SK-N-SH treated with all-trans-retinoic acid at 6 μM for 48 hours (cell line): ENCODE data around the gene WBP2.

ENCODE experiments used
- ATAC-seq: fragments of 200-7000 bp; cut with Tn5 transposase; 3 replicates; pipeline ENCODE4 v1.9.1; 2020; ENCODE audit warnings: mild to moderate bottlenecking, moderate library complexity
- BACH2 ChIP-seq: fragments of 250-450 bp; sonication (Bioruptor Pico); IDR thresholded peaks from 2 replicates; pipeline ENCODE4 v1.9.0; 2021; ENCODE audit warnings: mild to moderate bottlenecking, borderline replicate concordance
- CSDC2 ChIP-seq: fragments of 250-450 bp; sonication (Bioruptor Pico); IDR thresholded peaks from 2 replicates; pipeline ENCODE4 v1.5.0; 2020; ENCODE audit warnings: mild to moderate bottlenecking, moderate library complexity
- ESRRG ChIP-seq: fragments of 250-450 bp; sonication (Bioruptor Pico); IDR thresholded peaks from 2 replicates; pipeline ENCODE4 v1.6.1; 2021; ENCODE audit warnings: mild to moderate bottlenecking
- GLIS3 ChIP-seq: fragments of 250-450 bp; sonication (Bioruptor Pico); IDR thresholded peaks from 2 replicates; pipeline ENCODE4 v1.5.0; 2020; ENCODE audit warnings: mild to moderate bottlenecking, moderate library complexity
- ISL1 ChIP-seq: fragments of 250-450 bp; sonication (Bioruptor Pico); IDR thresholded peaks from 2 replicates; pipeline ENCODE4 v2.1.2; 2022; ENCODE audit warnings: mild to moderate bottlenecking, moderate library complexity
- PPARA ChIP-seq: fragments of 250-450 bp; sonication (Bioruptor Pico); IDR thresholded peaks from 2 replicates; pipeline ENCODE4 v1.5.0; 2020; ENCODE audit warnings: mild to moderate bottlenecking, borderline replicate concordance
- RARB ChIP-seq: fragments of 250-450 bp; sonication (Bioruptor Pico); IDR thresholded peaks from 2 replicates; pipeline ENCODE4 v1.8.0; 2021; ENCODE audit warnings: mild to moderate bottlenecking, moderate library complexity
- SNAI2 ChIP-seq: fragments of 250-450 bp; sonication (Bioruptor Pico); IDR thresholded peaks from 2 replicates; pipeline ENCODE4 v1.5.0; 2020; ENCODE audit warnings: mild to moderate bottlenecking, moderate library complexity
- TCF4 ChIP-seq: fragments of 250-450 bp; sonication (Bioruptor Pico); IDR thresholded peaks from 2 replicates; pipeline ENCODE4 v1.8.0; 2021; ENCODE audit warnings: mild to moderate bottlenecking, moderate library complexity, borderline replicate concordance
- TOX ChIP-seq: fragments of 250-450 bp; sonication (Bioruptor Pico); IDR thresholded peaks from 2 replicates; pipeline ENCODE4 v1.8.0; 2021; ENCODE audit warnings: mild to moderate bottlenecking, moderate library complexity, borderline replicate concordance
- ZC3H10 ChIP-seq: fragments of 250-450 bp; sonication (Bioruptor Pico); IDR thresholded peaks from 2 replicates; pipeline ENCODE4 v1.5.1; 2021; ENCODE audit warnings: mild to moderate bottlenecking, moderate library complexity
- ZFP30 ChIP-seq: fragments of 450-650 bp; formaldehyde crosslinking; IDR thresholded peaks from 2 replicates; pipeline ENCODE4 v1.5.0; 2022; ENCODE audit warnings: mild to moderate bottlenecking, moderate library complexity
- ZNF70 ChIP-seq: fragments of 450-650 bp; formaldehyde crosslinking; IDR thresholded peaks from 2 replicates; pipeline ENCODE4 v1.5.0; 2020; ENCODE audit warnings: mild to moderate bottlenecking, moderate library complexity
- ZNF8 ChIP-seq: fragments of 450-650 bp; formaldehyde crosslinking; IDR thresholded peaks from 2 replicates; pipeline ENCODE4 v1.5.0; 2020; ENCODE audit warnings: mild to moderate bottlenecking, moderate library complexity
- TF ChIP-seq, protein P1 (sequence below): fragments of 250-450 bp; sonication (Bioruptor Pico); IDR thresholded peaks from 2 replicates; pipeline ENCODE4 v1.8.0; 2020; ENCODE audit warnings: mild to moderate bottlenecking, moderate library complexity, borderline replicate concordance
- TF ChIP-seq, protein P2 (sequence below): fragments of 250-450 bp; sonication (Bioruptor Pico); IDR thresholded peaks from 2 replicates; pipeline ENCODE4 v1.8.0; 2021; ENCODE audit warnings: low read depth, mild to moderate bottlenecking, moderate library complexity, borderline replicate concordance
- TF ChIP-seq, protein P3 (sequence below): fragments of 250-450 bp; sonication (Bioruptor Pico); IDR thresholded peaks from 2 replicates; pipeline ENCODE4 v1.5.0; 2020; ENCODE audit warnings: mild to moderate bottlenecking, moderate library complexity
- TF ChIP-seq, protein P4 (sequence below): fragments of 250-450 bp; sonication (Bioruptor Pico); IDR thresholded peaks from 2 replicates; pipeline ENCODE4 v1.5.1; 2020; ENCODE audit warnings: low read depth, mild to moderate bottlenecking, moderate library complexity

Gene WBP2

DNA sequence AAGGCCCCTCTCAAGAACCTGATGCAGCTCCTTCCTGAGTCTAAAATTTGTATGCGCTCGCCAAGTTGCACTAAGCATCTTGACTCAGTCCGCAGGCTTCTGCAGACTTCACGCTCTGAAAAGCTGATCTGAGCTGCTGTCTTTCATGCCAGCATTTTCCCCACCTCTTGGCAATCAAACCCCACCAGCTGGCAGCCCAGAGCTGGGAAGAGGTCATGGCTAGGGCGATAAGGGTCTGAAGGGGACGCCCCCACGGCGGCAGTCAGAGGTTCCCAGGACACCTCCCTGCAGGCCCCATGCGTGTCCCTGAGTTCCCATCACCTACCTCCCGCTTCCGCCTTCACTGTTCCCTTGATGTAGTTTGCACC, 5.9 kb downstream of the WBP2 start:
- no peak for ATAC-seq
- TF ChIP-seq ZC3H10 (CRISPR knock-in tag) (no peak), ZNF70 (CRISPR knock-in tag) (no peak), ISL1 (CRISPR knock-in tag) (no peak)
- TF ChIP-seq, protein P1, sequence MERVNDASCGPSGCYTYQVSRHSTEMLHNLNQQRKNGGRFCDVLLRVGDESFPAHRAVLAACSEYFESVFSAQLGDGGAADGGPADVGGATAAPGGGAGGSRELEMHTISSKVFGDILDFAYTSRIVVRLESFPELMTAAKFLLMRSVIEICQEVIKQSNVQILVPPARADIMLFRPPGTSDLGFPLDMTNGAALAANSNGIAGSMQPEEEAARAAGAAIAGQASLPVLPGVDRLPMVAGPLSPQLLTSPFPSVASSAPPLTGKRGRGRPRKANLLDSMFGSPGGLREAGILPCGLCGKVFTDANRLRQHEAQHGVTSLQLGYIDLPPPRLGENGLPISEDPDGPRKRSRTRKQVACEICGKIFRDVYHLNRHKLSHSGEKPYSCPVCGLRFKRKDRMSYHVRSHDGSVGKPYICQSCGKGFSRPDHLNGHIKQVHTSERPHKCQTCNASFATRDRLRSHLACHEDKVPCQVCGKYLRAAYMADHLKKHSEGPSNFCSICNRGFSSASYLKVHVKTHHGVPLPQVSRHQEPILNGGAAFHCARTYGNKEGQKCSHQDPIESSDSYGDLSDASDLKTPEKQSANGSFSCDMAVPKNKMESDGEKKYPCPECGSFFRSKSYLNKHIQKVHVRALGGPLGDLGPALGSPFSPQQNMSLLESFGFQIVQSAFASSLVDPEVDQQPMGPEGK (CRISPR knock-in tag) = no peak
- TF ChIP-seq, protein P2, sequence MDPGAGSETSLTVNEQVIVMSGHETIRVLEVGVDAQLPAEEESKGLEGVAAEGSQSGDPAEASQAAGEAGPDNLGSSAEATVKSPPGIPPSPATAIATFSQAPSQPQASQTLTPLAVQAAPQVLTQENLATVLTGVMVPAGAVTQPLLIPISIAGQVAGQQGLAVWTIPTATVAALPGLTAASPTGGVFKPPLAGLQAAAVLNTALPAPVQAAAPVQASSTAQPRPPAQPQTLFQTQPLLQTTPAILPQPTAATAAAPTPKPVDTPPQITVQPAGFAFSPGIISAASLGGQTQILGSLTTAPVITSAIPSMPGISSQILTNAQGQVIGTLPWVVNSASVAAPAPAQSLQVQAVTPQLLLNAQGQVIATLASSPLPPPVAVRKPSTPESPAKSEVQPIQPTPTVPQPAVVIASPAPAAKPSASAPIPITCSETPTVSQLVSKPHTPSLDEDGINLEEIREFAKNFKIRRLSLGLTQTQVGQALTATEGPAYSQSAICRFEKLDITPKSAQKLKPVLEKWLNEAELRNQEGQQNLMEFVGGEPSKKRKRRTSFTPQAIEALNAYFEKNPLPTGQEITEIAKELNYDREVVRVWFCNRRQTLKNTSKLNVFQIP = no peak

DNA sequence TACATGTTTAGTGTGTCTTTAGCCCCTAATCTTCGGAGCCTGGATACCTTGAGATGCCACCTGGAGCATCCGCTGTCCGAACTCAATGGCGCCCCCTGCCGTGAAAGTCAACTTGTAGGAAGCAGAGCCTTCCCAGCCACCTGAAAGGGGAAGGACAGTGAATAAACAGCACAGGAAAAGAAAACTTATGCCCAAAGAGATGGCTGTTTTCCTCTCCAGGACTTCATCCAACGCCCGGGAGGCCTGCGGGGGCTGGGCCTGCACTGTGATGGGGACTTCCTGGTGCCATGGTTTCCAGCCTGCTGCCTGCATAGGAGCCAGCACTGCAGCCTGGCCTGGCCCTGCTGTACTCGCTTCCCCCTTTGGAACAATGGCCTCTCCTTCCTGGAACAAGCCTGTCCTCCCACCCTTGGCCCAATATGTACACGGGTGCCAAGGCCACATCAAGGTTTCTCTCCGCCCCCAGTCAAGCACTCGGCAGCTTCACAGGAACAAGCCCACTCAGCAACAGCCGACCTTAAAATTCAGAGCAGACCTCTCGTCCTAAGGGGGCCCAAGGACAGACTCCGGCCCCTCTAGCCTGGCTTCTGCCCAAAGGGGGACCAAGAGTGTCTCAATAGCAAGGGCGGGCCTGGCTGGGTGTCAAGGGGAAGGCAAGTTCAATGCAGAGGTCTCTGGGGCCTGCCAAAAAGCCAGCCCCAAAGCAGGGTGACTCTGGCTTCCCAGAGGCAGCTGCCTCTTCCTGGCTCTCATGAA, 6.4 kb downstream of the WBP2 start:
- TF ChIP-seq PPARA (no peak), TCF4 (CRISPR knock-in tag) (no peak), ESRRG (CRISPR knock-in tag) (no peak), BACH2 (CRISPR knock-in tag) (no peak), ZC3H10 (CRISPR knock-in tag) (no peak), ZNF70 (CRISPR knock-in tag) (no peak), GLIS3 (CRISPR knock-in tag) (no peak), ZNF8 (CRISPR knock-in tag) (no peak)
- TF ChIP-seq, protein P3, sequence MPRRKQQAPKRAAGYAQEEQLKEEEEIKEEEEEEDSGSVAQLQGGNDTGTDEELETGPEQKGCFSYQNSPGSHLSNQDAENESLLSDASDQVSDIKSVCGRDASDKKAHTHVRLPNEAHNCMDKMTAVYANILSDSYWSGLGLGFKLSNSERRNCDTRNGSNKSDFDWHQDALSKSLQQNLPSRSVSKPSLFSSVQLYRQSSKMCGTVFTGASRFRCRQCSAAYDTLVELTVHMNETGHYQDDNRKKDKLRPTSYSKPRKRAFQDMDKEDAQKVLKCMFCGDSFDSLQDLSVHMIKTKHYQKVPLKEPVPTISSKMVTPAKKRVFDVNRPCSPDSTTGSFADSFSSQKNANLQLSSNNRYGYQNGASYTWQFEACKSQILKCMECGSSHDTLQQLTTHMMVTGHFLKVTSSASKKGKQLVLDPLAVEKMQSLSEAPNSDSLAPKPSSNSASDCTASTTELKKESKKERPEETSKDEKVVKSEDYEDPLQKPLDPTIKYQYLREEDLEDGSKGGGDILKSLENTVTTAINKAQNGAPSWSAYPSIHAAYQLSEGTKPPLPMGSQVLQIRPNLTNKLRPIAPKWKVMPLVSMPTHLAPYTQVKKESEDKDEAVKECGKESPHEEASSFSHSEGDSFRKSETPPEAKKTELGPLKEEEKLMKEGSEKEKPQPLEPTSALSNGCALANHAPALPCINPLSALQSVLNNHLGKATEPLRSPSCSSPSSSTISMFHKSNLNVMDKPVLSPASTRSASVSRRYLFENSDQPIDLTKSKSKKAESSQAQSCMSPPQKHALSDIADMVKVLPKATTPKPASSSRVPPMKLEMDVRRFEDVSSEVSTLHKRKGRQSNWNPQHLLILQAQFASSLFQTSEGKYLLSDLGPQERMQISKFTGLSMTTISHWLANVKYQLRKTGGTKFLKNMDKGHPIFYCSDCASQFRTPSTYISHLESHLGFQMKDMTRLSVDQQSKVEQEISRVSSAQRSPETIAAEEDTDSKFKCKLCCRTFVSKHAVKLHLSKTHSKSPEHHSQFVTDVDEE (CRISPR knock-in tag) = no peak
- TF ChIP-seq, protein P4, sequence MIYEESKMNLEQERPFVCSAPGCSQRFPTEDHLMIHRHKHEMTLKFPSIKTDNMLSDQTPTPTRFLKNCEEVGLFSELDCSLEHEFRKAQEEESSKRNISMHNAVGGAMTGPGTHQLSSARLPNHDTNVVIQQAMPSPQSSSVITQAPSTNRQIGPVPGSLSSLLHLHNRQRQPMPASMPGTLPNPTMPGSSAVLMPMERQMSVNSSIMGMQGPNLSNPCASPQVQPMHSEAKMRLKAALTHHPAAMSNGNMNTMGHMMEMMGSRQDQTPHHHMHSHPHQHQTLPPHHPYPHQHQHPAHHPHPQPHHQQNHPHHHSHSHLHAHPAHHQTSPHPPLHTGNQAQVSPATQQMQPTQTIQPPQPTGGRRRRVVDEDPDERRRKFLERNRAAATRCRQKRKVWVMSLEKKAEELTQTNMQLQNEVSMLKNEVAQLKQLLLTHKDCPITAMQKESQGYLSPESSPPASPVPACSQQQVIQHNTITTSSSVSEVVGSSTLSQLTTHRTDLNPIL (CRISPR knock-in tag) = no peak
- TF ChIP-seq, protein P1 (CRISPR knock-in tag) = no peak
- peak; percentile 53 for ATAC-seq

DNA sequence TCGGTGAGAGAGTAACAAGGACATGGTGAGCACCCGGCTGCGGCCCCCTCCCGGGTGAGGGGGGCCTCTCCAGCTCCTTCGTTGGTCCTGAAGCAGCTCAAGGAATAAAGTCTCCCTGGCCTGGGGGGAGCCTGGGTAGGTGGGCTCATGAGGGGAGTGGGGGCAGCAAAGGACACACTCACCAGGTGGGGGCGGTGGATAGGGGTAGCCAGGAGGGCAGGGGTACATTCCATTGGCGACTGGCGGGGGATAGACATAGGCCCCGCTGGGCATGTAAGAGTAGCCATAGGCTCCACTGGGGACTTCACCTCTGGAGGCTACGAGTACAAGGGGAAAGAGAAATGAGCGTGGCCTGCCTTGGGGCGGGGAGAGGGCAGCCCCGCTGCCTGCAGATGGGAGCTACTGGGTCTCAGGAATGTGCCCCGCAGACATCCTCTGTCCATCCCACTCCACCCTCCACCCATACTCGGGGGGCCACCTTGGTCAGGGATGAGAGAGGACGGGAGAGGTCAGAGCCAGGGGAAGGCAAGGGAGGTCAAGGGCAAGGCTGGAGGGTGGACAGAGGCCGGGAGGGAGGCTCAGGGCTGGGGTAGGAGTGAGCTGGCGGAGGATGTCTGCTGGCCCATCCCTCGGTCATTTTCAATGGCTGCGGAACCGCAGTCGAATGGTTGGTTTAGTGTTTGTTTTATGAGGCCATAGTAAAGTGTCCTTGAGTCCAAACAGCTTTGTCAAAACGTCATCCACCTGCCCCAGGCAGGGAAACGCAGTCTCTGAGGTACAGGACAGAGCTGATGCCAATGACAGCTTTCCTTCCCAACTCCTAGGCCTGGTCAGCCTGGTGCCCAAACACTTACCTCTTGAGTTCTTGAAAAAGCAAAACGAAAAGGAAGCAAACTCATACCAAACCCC, 7.3 kb downstream of the WBP2 start:
- TF ChIP-seq ZNF70 (CRISPR knock-in tag) (no peak), SNAI2 (CRISPR knock-in tag) (no peak), TCF4 (CRISPR knock-in tag) (no peak), ESRRG (CRISPR knock-in tag) (no peak), TOX (CRISPR knock-in tag) (no peak), ZFP30 (CRISPR knock-in tag) (no peak), CSDC2 (CRISPR knock-in tag) (no peak), ISL1 (CRISPR knock-in tag) (no peak), RARB (CRISPR knock-in tag) (no peak)
- TF ChIP-seq, protein P3 (CRISPR knock-in tag) = no peak
- no peak for ATAC-seq
